GM12872 (cell line): ENCODE data around the gene RRP12.

Source experiments
- CTCF ChIP-seq: IDR thresholded peaks from 3 replicates; pipeline ENCODE4 v1.5.1; 2011; ENCODE audit warnings: low read depth, mild to moderate bottlenecking, low read length, moderate library complexity; ENCODE audit not compliant: insufficient read depth

The RRP12 gene

GRCh38 chr10:97385565-97385964 lies 15.6 kb downstream of the RRP12 start:
- no peak for TF ChIP-seq CTCF

GRCh38 chr10:97384641-97385040 lies 16.5 kb downstream of the RRP12 start:
- TF ChIP-seq CTCF = no peak

DNA sequence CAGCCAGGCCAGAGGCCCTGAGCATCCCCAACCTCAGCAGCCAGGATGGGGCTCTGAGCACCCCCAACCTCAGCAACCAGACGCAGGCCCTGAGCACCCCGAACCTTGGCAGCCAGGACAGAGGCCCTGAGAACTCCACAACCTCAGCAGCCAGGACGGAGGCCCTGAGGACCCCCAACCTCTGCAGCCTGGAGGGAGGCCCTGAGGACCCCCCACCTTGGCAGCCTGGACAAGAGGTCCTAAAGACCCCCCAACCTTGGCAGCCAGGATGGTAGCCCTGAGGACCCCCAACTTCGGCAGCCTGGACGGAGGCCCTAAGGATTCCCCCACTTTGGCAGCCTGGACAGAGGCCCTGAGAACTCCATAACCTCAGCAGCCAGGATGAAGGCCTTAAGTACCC lies 17.0 kb downstream of the RRP12 start:
- TF ChIP-seq CTCF = no peak

DNA sequence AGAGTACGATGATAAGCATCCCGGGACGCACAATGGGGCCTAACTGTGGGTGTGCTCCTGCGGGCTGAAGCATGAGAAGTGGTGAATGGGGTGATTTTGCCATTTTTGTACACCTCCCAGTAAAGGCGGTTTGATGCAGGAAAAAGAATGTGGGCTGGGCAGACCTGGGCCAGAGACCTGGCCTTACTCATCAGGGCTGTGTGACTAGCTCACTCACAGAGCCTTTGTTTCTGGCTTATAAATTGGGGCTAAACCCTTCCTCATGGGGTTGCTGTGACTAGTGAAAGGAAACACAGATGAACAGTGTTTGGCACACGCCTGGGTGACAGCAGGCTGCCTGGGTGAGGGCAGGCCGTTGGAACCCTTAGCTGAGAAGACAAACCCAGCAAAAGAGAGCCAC lies 18.0 kb downstream of the RRP12 start:
- TF ChIP-seq CTCF = no peak

DNA sequence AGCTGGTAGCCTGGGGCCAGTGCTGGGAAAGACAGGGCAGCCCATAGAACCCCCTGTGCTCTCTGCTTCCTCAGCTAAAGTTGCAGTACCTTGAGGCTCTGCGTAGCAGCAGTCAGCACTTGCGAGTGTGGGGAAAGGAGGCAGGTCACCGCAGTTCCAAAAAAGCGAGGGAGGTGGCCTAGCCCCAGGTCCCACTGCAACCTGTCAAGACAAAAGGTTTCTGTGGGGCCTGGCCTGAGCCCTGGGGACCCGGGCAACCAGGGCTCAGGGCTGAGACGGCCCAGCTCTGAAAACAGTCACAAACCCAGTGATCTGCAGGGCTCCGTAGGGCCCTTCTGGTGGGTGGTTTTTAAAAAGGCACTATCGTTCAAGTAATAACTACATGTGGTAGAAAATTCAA lies 19.5 kb downstream of the RRP12 start:
- no peak for TF ChIP-seq CTCF

DNA sequence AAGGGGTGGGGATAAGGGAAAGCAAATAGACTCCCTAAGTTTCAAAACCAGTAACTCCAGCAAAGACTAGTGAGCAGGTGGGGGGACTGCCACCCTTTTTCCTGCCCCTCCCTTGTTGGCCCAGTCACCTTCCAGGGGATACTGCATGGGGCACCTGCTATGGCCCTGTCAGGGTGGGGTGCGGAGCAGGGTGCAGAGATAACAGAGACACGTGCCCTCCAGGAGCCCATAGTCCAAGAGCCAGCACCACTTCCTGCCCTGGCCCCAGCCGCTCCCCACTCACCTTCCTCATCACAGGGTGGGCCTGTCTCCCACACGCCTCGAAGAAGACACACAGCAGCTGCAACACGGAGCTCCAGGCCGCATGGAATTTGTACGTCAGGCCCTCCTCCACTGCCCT lies 20.6 kb downstream of the RRP12 start:
- no peak for TF ChIP-seq CTCF

GRCh38 chr10:97378933-97379921 lies 21.9 kb downstream of the RRP12 start:
- no peak for TF ChIP-seq CTCF
